SK-N-SH (cell line): Measurements from ENCODE around the gene UBE2D1. TPM values are rescaled to one million over a fixed set of nuclear protein-coding genes. Genes with fewer than 3 reads are reported as not detected.

ENCODE experiments used
- CTCF ChIA-PET: fragments of 300-600, 350-600 bp; formaldehyde crosslinking; extraction: SDS; loops from one replicate; lab custom pipeline; 2021; lab: Yijun Ruan, JAX
- POLR2A ChIA-PET: fragments of 350-600 bp; sonication (Branson Sonifier 250); formaldehyde crosslinking; extraction: SDS; loops from one replicate; lab custom pipeline; 2020; ENCODE audit warnings: antibody characterized with exemption, inconsistent platforms; lab: Yijun Ruan, JAX
- DNase-seq: peaks from one replicate; pipeline ENCODE4 v3.0.0; 2012
- H2AFZ ChIP-seq: fragments of 200-600 bp; sonication (generic); 2 replicates; pipeline ENCODE4 v1.8.1; 2016; ENCODE audit warnings: antibody characterized with exemption, mild to moderate bottlenecking, low read depth
- H3F3A ChIP-seq: fragments of 200-600 bp; sonication (generic); replicated peaks from 2 replicates; pipeline ENCODE3; 2016; ENCODE audit warnings: antibody characterized with exemption, mild to moderate bottlenecking; ENCODE audit not compliant: insufficient read depth
- H3K27ac ChIP-seq, 2 experiments: fragments of 200-500 bp in 1 of 2; fragments of 200-600 bp in 1 of 2; sonication (Bioruptor generic) in 1 of 2; sonication (generic), shearing (Covaris generic) in 1 of 2; 2 replicates each; pipeline versions ENCODE4 v1.5.1 to v1.6.1; 2014 to 2016; ENCODE audit warnings: low read depth in 2 of 2, inconsistent platforms in 1 of 2, low read length in 1 of 2, mild to moderate bottlenecking in 1 of 2, mixed read lengths in 1 of 2
- H3K27me3 ChIP-seq: fragments of 200-600 bp; sonication (generic), shearing (Covaris generic); 2 replicates; pipeline ENCODE4 v1.6.1; 2016; ENCODE audit warnings: mixed run types; ENCODE audit not compliant: insufficient read depth
- H3K36me3 ChIP-seq, 2 experiments: fragments of 200-500 bp in 1 of 2; fragments of 200-600 bp in 1 of 2; sonication (Bioruptor generic) in 1 of 2; sonication (generic) in 1 of 2; replicated peaks in 1 of 2; 2 replicates each; pipeline versions ENCODE3 to v1.5.1; 2014 to 2016; ENCODE audit warnings: low read length in 1 of 2, mild to moderate bottlenecking in 1 of 2; ENCODE audit not compliant: insufficient read depth in 2 of 2, control insufficient read depth in 1 of 2
- H3K4me1 ChIP-seq, 2 experiments: fragments of 200-500 bp in 1 of 2; fragments of 200-600 bp in 1 of 2; sonication (Bioruptor generic) in 1 of 2; sonication (generic), shearing (Covaris generic) in 1 of 2; 2 replicates each; pipeline versions ENCODE4 v1.5.1 to v1.6.1; 2014 to 2016; ENCODE audit warnings: low read depth in 1 of 2, low read length in 1 of 2, mixed run types in 1 of 2; ENCODE audit not compliant: insufficient read depth in 2 of 2, control insufficient read depth in 1 of 2
- H3K4me2 ChIP-seq: fragments of 200-600 bp; sonication (generic), shearing (Covaris generic); 2 replicates; pipeline ENCODE4 v1.6.1; 2017; ENCODE audit warnings: mixed run types
- H3K4me3 ChIP-seq, 2 experiments: fragments of 200-500 bp in 1 of 2; fragments of 200-600 bp in 1 of 2; sonication (Bioruptor generic) in 1 of 2; sonication (generic), shearing (Covaris generic) in 1 of 2; 2 replicates each; pipeline versions ENCODE4 v1.5.1 to v1.8.1; 2014 to 2016; ENCODE audit warnings: low read depth in 2 of 2, inconsistent platforms in 1 of 2, low read length in 1 of 2, mild to moderate bottlenecking in 1 of 2, mixed read lengths in 1 of 2, moderate library complexity in 1 of 2
- H3K79me2 ChIP-seq: fragments of 200-600 bp; sonication (generic); 2 replicates; pipeline ENCODE4 v1.8.1; 2017; ENCODE audit warnings: mild to moderate bottlenecking; ENCODE audit not compliant: insufficient read depth
- H3K9ac ChIP-seq: fragments of 200-600 bp; sonication (generic); 2 replicates; pipeline ENCODE4 v1.6.1; 2017; ENCODE audit warnings: mixed run types
- H3K9me2 ChIP-seq: fragments of 200-600 bp; sonication (generic); 2 replicates; pipeline ENCODE4 v1.6.1; 2017; ENCODE audit warnings: mixed run types
- H3K9me3 ChIP-seq: fragments of 200-600 bp; sonication (generic); 2 replicates; pipeline ENCODE4 v1.6.1; 2017; ENCODE audit warnings: mixed run types, mild to moderate bottlenecking, moderate library complexity
- H4K20me1 ChIP-seq: fragments of 200-600 bp; sonication (generic); 2 replicates; pipeline ENCODE4 v1.6.1; 2017; ENCODE audit warnings: mild to moderate bottlenecking, mixed run types; ENCODE audit not compliant: insufficient read depth
- CHD2 ChIP-seq: fragments of 150-350 bp; IDR thresholded peaks from 2 replicates; pipeline ENCODE4 v1.6.1; 2018; ENCODE audit warnings: low read length; ENCODE audit not compliant: partially characterized antibody
- CTCF ChIP-seq: fragments of 200-600 bp; sonication (generic); IDR thresholded peaks from 2 replicates; pipeline ENCODE4 v1.6.1; 2017; ENCODE audit warnings: antibody characterized with exemption, mild to moderate bottlenecking, moderate library complexity
- ELF1 ChIP-seq: IDR thresholded peaks from 2 replicates; pipeline ENCODE4 v1.4.0; 2012
- EP300 ChIP-seq, 2 experiments: IDR thresholded peaks; 2 replicates each; pipeline versions ENCODE4 v1.4.0 to v1.6.1; 2012; ENCODE audit warnings: borderline replicate concordance in 1 of 2, low read depth in 1 of 2, low read length in 1 of 2
- GABPA ChIP-seq: IDR thresholded peaks from 2 replicates; pipeline ENCODE4 v1.4.0; 2012; ENCODE audit warnings: low read depth, mild to moderate bottlenecking
- GATA2 ChIP-seq: sonication (generic); formaldehyde crosslinking; IDR thresholded peaks from 2 replicates; pipeline ENCODE4 v1.5.0; 2020; ENCODE audit warnings: mild to moderate bottlenecking, missing genetic modification reagents
- JUND ChIP-seq: IDR thresholded peaks from 2 replicates; pipeline ENCODE4 v1.4.0; 2012
- NRF1 ChIP-seq: IDR thresholded peaks from 2 replicates; pipeline ENCODE4 v1.6.1; 2012; ENCODE audit warnings: low read depth, mild to moderate bottlenecking, low read length
- PBX3 ChIP-seq: IDR thresholded peaks from 2 replicates; pipeline ENCODE4; 2012
- POLR2AphosphoS5 ChIP-seq: IDR thresholded peaks from 2 replicates; pipeline ENCODE4 v1.6.1; 2012; ENCODE audit warnings: low read depth, low read length
- RAD21 ChIP-seq: IDR thresholded peaks from 2 replicates; pipeline ENCODE4 v1.6.1; 2012; ENCODE audit warnings: mild to moderate bottlenecking, low read length
- RCOR1 ChIP-seq: fragments of 150-350 bp; IDR thresholded peaks from 2 replicates; pipeline ENCODE4 v1.6.1; 2017; ENCODE audit warnings: antibody characterized with exemption, low read length
- SIN3A ChIP-seq: IDR thresholded peaks from 2 replicates; pipeline ENCODE4 v1.6.1; 2012; ENCODE audit warnings: low read depth, mild to moderate bottlenecking, low read length, moderate library complexity, borderline replicate concordance
- SMC3 ChIP-seq: IDR thresholded peaks from 2 replicates; pipeline ENCODE4 v1.6.1; 2012; ENCODE audit warnings: low read depth, low read length, improper control_type of control experiment
- TAF1 ChIP-seq: IDR thresholded peaks from 2 replicates; pipeline ENCODE4 v1.6.1; 2012; ENCODE audit warnings: low read depth, mild to moderate bottlenecking, low read length, moderate library complexity, borderline replicate concordance
- TEAD4 ChIP-seq: IDR thresholded peaks from 2 replicates; pipeline ENCODE4 v1.4.0; 2012; ENCODE audit warnings: mild to moderate bottlenecking, borderline replicate concordance; ENCODE audit not compliant: insufficient read depth
- USF2 ChIP-seq: fragments of 150-350 bp; IDR thresholded peaks from 2 replicates; pipeline ENCODE4 v1.6.1; 2017; ENCODE audit warnings: antibody characterized with exemption, low read length, low read depth, borderline replicate concordance
- ZBTB33 ChIP-seq: IDR thresholded peaks from 2 replicates; pipeline ENCODE4 v1.4.0; 2012; ENCODE audit warnings: low read depth, borderline replicate concordance
- WGBS: methylation state at CpG from one replicate; pipeline ENCODE4 v1.1.6; 2017; ENCODE audit warnings: low lambda C conversion rate; 5-methylcytosine and 5-hydroxymethylcytosine counted together
- polyA plus RNA-seq, 3 experiments: library from polyadenylated mRNA; depleted of rRNA; stranded (reverse); fragments of >200 nt; gene quantifications; 2 replicates each; pipeline ENCODE4 v1.2.3, GENCODE V29; 2012
- TF ChIP-seq, protein P1 (sequence below): IDR thresholded peaks from 2 replicates; pipeline ENCODE4 v1.4.0; 2012; ENCODE audit warnings: low read depth
- TF ChIP-seq, protein P2 (sequence below): IDR thresholded peaks from 2 replicates; pipeline ENCODE4 v1.4.0; 2012; ENCODE audit warnings: low read depth, borderline replicate concordance

Gene UBE2D1
- polyA plus RNA-seq (2012; rRNA removed), result 8.7 and 11.1 TPM in 2 replicates
- 13.8 and 18.7 TPM in 2 replicates for polyA plus RNA-seq (2012; cell fraction: cytosol; rRNA removed)
- polyA plus RNA-seq (2012; cell fraction: nucleus; rRNA removed), result 3.0 and 7.8 TPM in 2 replicates

DNA sequence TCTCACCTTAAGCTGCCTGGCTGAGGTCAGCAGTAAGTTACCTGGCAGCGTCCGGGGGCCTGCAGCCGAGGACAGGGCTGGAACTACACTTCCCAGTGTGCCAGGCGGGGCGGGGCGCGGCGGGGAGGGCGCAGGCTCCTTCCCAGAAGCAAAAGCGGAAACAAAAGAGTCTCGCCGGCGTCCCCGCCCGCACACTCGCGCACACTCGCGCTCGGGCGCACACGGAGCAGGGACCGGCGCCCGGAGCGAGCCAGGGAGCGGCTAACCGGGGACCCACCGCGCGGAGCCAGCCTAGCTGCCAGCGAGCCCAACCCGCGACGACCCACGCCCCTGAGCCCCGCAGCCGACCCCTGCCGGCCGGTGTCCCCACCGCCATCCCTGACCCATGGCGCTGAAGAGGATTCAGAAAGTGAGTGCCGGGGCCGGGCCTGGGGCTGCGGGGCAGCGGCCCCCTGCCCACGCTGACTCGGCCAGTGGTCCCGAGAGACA lies at the start of gene UBE2D1:
Gene UBE2D1, plus strand, starts transcription at position 190 of the 489 bp plus-strand sequence. Its CDS starts 196 bp downstream, at position 386.
- Histone ChIP-seq H3K36me3 (peaks cover 3 to 4% of the 10 kb centered on the region in 2 experiments), H3K9me3 (no peaks in the 10 kb centered on the region), H2AFZ (peak within 1 kb of the TSS; percentile 77), H3K4me1 (peaks cover 6 to 9% of the 10 kb centered on the region in 2 experiments; a peak in 3 of 4 replicates), H3K79me2 (peaks cover 45% of the 10 kb centered on the region), H4K20me1 (peaks cover 26% of the 10 kb centered on the region), H3K9me2 (no peaks in the 10 kb centered on the region), H3K4me2 (peak within 1 kb of the TSS; percentile 89), H3F3A (no peaks in the 10 kb centered on the region), H3K27ac (peak within 1 kb of the TSS; percentile 45 to 71; a peak in 3 of 4 replicates), H3K4me3 (peak within 1 kb of the TSS; percentile 95 to 96), H3K27me3 (no peaks in the 10 kb centered on the region), H3K9ac (peak within 1 kb of the TSS; percentile 87)
- TF ChIP-seq RAD21 (no peak), SMC3 (no peak), RCOR1 (no peak), SIN3A (peak; percentile 71; the same call in 1 of the 2 replicates), JUND (no peak), TAF1 (peak; percentile 95), PBX3 (0 out of 2 replicates have a peak, but pooled peaks have one; percentile 5), TEAD4 (no peak), EP300 (IDR thresholded peaks at IDR 0.05; ENCODE audit: borderline replicate concordance in 1 of 2, low read depth in 1 of 2, low read length in 1 of 2) (no peak), NRF1 (peak; percentile 50), GATA2 (CRISPR knock-in tag) (no peak), ELF1 (peak; percentile 77), CTCF (no peak; the same call in 1 of the 2 replicates), CHD2 (peak; percentile 39), USF2 (no peak), POLR2AphosphoS5 (peak; percentile 96), GABPA (peak; percentile 58; the same call in 1 of the 2 replicates), ZBTB33 (0 out of 2 replicates have a peak, but pooled peaks have one; percentile 30)
- TF ChIP-seq, protein P1, sequence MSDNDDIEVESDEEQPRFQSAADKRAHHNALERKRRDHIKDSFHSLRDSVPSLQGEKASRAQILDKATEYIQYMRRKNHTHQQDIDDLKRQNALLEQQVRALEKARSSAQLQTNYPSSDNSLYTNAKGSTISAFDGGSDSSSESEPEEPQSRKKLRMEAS, result peak; percentile 42; the same call in 1 of the 2 replicates
- TF ChIP-seq, protein P2, sequence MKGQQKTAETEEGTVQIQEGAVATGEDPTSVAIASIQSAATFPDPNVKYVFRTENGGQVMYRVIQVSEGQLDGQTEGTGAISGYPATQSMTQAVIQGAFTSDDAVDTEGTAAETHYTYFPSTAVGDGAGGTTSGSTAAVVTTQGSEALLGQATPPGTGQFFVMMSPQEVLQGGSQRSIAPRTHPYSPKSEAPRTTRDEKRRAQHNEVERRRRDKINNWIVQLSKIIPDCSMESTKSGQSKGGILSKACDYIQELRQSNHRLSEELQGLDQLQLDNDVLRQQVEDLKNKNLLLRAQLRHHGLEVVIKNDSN, result no peak
- 0% methylated on average over 7 of the region's 49 CpGs for WGBS
- peak; percentile 92 for DNase-seq
- ChIA-PET POLR2A (interaction anchor here (0.6 to 2.1 kb wide), 4 partner anchors 8 to 1536 kb away, joined by 3 to 8 read pairs (median 5); partner anchors contain the start of gene TFAM), CTCF (interaction anchor here (0.6 to 1.3 kb wide), 9 partner anchors 12 to 50 kb away, joined by 3 to 5 read pairs (median 3); partner anchors contain the start of gene TFAM)
